Osteocyte (in vitro differentiated cells): ENCODE results near the gene YWHAQ. TPM values are rescaled to one million over a fixed set of nuclear protein-coding genes. Genes with fewer than 3 reads are reported as not detected.
A peak's percentile ranks its signal among the peaks of the same experiment; 100 is the strongest.
"Not testable (repeated sequence)": the region's sequence is repeated elsewhere in the genome, so short reads cannot be mapped to it uniquely, and the experiment has no call there.

Experiments
- DNase-seq: peaks from one replicate; pipeline ENCODE4 v3.0.0; 2021; ENCODE audit warnings: mixed read lengths; ENCODE audit not compliant: unreplicated experiment; ENCODE audit errors: extremely low spot score
- H3K27ac Mint-ChIP-seq: one replicate; pipeline ENCODE4 v1.8.0; 2021; ENCODE audit warnings: mild to moderate bottlenecking, mixed read lengths; ENCODE audit not compliant: unreplicated experiment
- H3K27me3 Mint-ChIP-seq: one replicate; pipeline ENCODE4 v1.8.0; 2021; ENCODE audit warnings: mixed read lengths; ENCODE audit not compliant: unreplicated experiment
- H3K36me3 Mint-ChIP-seq: one replicate; pipeline ENCODE4 v1.8.0; 2021; ENCODE audit warnings: mixed read lengths; ENCODE audit not compliant: unreplicated experiment
- H3K4me1 Mint-ChIP-seq: one replicate; pipeline ENCODE4 v1.8.0; 2021; ENCODE audit warnings: mixed read lengths; ENCODE audit not compliant: unreplicated experiment
- H3K4me3 Mint-ChIP-seq: one replicate; pipeline ENCODE4 v1.8.0; 2021; ENCODE audit warnings: mild to moderate bottlenecking, moderate library complexity, mixed read lengths; ENCODE audit not compliant: unreplicated experiment
- H3K9me3 Mint-ChIP-seq: one replicate; pipeline ENCODE4 v1.8.0; 2021; ENCODE audit warnings: mixed read lengths; ENCODE audit not compliant: unreplicated experiment
- CTCF ChIP-seq: fragments of 200-600 bp; sonication (generic); IDR thresholded peaks from 2 replicates; pipeline ENCODE4 v1.5.0; 2021; ENCODE audit warnings: antibody characterized with exemption, mild to moderate bottlenecking, moderate library complexity
- total RNA-seq: library from RNA; stranded (reverse); gene quantifications from 2 replicates; pipeline ENCODE4 v1.2.1, GENCODE V29; 2021

Gene YWHAQ
- total RNA-seq, 1 donor from 2014 or later, result 296 TPM

- Mint-ChIP-seq H3K27ac (peak overlapping the region; percentile 38), H3K4me3 (no peak overlapping the region), H3K27me3 (no peaks in the 10 kb centered on the region), H3K9me3 (peaks cover 18% of the 10 kb centered on the region), H3K4me1 (peaks cover 35% of the 10 kb centered on the region), H3K36me3 (peaks cover 30% of the 10 kb centered on the region)
- DNase-seq, result no peak
- TF ChIP-seq CTCF, result no peak
Observed at GRCh38 chr2:9596621-9597311, 34.0 kb downstream of the YWHAQ start.

- Mint-ChIP-seq H3K27me3 (no peaks in the 10 kb centered on the region), H3K9me3 (peaks cover 18% of the 10 kb centered on the region), H3K27ac (peak overlapping the region; percentile 78), H3K4me1 (peaks cover 37% of the 10 kb centered on the region), H3K36me3 (peaks cover 30% of the 10 kb centered on the region), H3K4me3 (no peak overlapping the region)
- no peak for TF ChIP-seq CTCF
- no peak for DNase-seq
Observed at GRCh38 chr2:9595746-9596145, 35.1 kb downstream of the YWHAQ start.

GRCh38 chr2:9595256-9595655, 35.5 kb downstream of the YWHAQ start:
- H3K27me3 Mint-ChIP-seq, H3K4me3 Mint-ChIP-seq, DNase-seq: not testable (repeated sequence)
- H3K27ac Mint-ChIP-seq, result peak overlapping the region; percentile 78
- peaks cover 30% of the 10 kb centered on the region for H3K36me3 Mint-ChIP-seq
- peaks cover 18% of the 10 kb centered on the region for H3K9me3 Mint-ChIP-seq
- peaks cover 37% of the 10 kb centered on the region for H3K4me1 Mint-ChIP-seq

GRCh38 chr2:9594366-9595054, 36.3 kb downstream of the YWHAQ start:
- Mint-ChIP-seq H3K4me1 (peaks cover 37% of the 10 kb centered on the region), H3K9me3 (peaks cover 10% of the 10 kb centered on the region), H3K4me3 (no peak overlapping the region), H3K27ac (peak overlapping the region; percentile 68), H3K27me3 (no peaks in the 10 kb centered on the region), H3K36me3 (peaks cover 29% of the 10 kb centered on the region)
- TF ChIP-seq CTCF, result no peak
- no peak for DNase-seq

- Mint-ChIP-seq H3K36me3 (peaks cover 25% of the 10 kb centered on the region), H3K4me3 (no peak overlapping the region), H3K9me3 (peaks cover 6% of the 10 kb centered on the region), H3K4me1 (peaks cover 37% of the 10 kb centered on the region), H3K27me3 (no peaks in the 10 kb centered on the region), H3K27ac (peak overlapping the region; percentile 68)
- no peak for TF ChIP-seq CTCF
- DNase-seq, result no peak
Observed at GRCh38 chr2:9593925-9594324, 36.9 kb downstream of the YWHAQ start.
